Measurements from ENCODE around the gene CHST15.

CHST15 gene

GRCh38 chr10:124079864-124080263 lies 13.5 kb downstream of the CHST15 start:
- no peaks in the 10 kb centered on the region for H3K9me3 ChIP-seq (ENCODE audit: control insufficient read depth, low read length)
- H3K36me3 ChIP-seq (ENCODE audit: control insufficient read depth, insufficient read depth, low read length): peaks cover 3% of the 10 kb centered on the region
- 91 to 93% methylated on average over 5 to 7 of the region's 9 CpGs for WGBS, 2 experiments (ENCODE audit: insufficient coverage in 2 of 2)
- H3K27ac ChIP-seq (ENCODE audit: low read depth, low read length, severe bottlenecking): no peak overlapping the region
- no peak overlapping the region for H3K4me3 ChIP-seq (ENCODE audit: extremely low read depth, insufficient read depth, low read length, poor library complexity, severe bottlenecking)
- peaks cover 5% of the 10 kb centered on the region for H3K4me1 ChIP-seq (ENCODE audit: control insufficient read depth, insufficient read depth, low read length, poor library complexity, severe bottlenecking)

DNA sequence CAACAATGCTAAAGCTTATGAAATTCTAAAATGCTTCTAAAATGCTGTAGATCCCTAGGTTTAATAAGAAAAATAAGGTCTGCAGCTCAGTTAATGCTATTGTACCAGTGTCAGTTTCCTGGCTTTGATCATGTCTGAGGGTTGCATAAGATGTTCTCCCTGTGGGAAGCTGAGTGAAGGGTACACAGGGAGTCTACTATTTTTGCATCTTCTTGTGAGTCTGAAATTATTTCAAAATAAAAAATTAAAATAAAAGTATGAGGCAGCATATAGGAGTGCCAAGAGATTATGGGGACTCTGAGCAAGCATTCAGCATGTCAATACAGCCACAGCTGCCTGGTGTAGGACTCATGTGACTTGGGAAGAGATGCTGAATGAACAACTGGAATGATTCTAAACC lies 14.7 kb downstream of the CHST15 start:
- Histone ChIP-seq H3K4me3 (ENCODE audit: extremely low read depth, insufficient read depth, low read length, poor library complexity, severe bottlenecking) (no peak overlapping the region), H3K9me3 (ENCODE audit: control insufficient read depth, low read length) (no peaks in the 10 kb centered on the region), H3K4me1 (ENCODE audit: control insufficient read depth, insufficient read depth, low read length, poor library complexity, severe bottlenecking) (peaks cover 5% of the 10 kb centered on the region), H3K27ac (ENCODE audit: low read depth, low read length, severe bottlenecking) (no peak overlapping the region), H3K36me3 (ENCODE audit: control insufficient read depth, insufficient read depth, low read length) (peaks cover 3% of the 10 kb centered on the region)

DNA sequence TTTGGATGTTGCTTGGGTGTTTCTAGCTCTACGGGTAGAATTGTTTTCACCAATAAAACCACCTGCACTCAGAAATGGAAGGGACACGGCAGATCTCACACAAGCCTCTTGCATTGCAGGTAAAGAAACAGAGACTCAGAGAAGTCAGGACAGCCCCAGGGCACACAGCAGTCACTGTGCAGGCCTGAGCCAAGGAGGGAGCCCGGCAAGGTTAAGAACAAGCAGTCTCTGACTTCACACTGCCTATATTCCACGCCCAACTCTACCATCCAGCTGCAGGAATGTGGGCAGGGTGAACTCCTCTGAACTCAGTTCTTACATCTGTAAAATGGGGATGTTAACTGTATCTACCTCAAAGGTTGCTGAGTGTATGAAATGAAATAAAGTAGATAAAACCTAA lies 15.4 kb downstream of the CHST15 start:
- Histone ChIP-seq H3K9me3 (ENCODE audit: control insufficient read depth, low read length) (no peaks in the 10 kb centered on the region), H3K4me1 (ENCODE audit: control insufficient read depth, insufficient read depth, low read length, poor library complexity, severe bottlenecking) (peaks cover 5% of the 10 kb centered on the region)

GRCh38 chr10:124077208-124077993 lies 16.0 kb downstream of the CHST15 start:
- Histone ChIP-seq H3K4me1 (ENCODE audit: control insufficient read depth, insufficient read depth, low read length, poor library complexity, severe bottlenecking) (peaks cover 5% of the 10 kb centered on the region), H3K9me3 (ENCODE audit: control insufficient read depth, low read length) (no peaks in the 10 kb centered on the region), H3K4me3 (ENCODE audit: extremely low read depth, insufficient read depth, low read length, poor library complexity, severe bottlenecking) (no peak overlapping the region), H3K36me3 (ENCODE audit: control insufficient read depth, insufficient read depth, low read length) (no peaks in the 10 kb centered on the region), H3K27ac (ENCODE audit: low read depth, low read length, severe bottlenecking) (peak overlapping the region; percentile 50)
- WGBS, 2 experiments (ENCODE audit: insufficient coverage in 2 of 2): 89 to 96% methylated on average over 8 to 9 of the region's 12 CpGs

More for the DNA sequence above, 15.4 kb downstream of the CHST15 start:
- H3K27ac ChIP-seq (ENCODE audit: low read depth, low read length, severe bottlenecking): no peak overlapping the region
- no peak overlapping the region for H3K4me3 ChIP-seq (ENCODE audit: extremely low read depth, insufficient read depth, low read length, poor library complexity, severe bottlenecking)
- H3K36me3 ChIP-seq (ENCODE audit: control insufficient read depth, insufficient read depth, low read length): peaks cover under 1% of the 10 kb centered on the region
- WGBS, 2 experiments (ENCODE audit: insufficient coverage in 2 of 2): 83 to 100% methylated on average over 1 to 2 of the region's 4 CpGs

GRCh38 chr10:124076148-124076733 lies 17.2 kb downstream of the CHST15 start:
- peak overlapping the region; percentile 25 for H3K27ac ChIP-seq (ENCODE audit: low read depth, low read length, severe bottlenecking)
- peaks cover 5% of the 10 kb centered on the region for H3K4me1 ChIP-seq (ENCODE audit: control insufficient read depth, insufficient read depth, low read length, poor library complexity, severe bottlenecking)
- H3K36me3 ChIP-seq (ENCODE audit: control insufficient read depth, insufficient read depth, low read length): no peaks in the 10 kb centered on the region
- 93 to 95% methylated on average over 8 of the region's 9 CpGs for WGBS, 2 experiments (ENCODE audit: insufficient coverage in 2 of 2)
- no peak overlapping the region for H3K4me3 ChIP-seq (ENCODE audit: extremely low read depth, insufficient read depth, low read length, poor library complexity, severe bottlenecking)
- H3K9me3 ChIP-seq (ENCODE audit: control insufficient read depth, low read length): no peaks in the 10 kb centered on the region

GRCh38 chr10:124075231-124075955 lies 18.0 kb downstream of the CHST15 start:
- no peak overlapping the region for H3K4me3 ChIP-seq (ENCODE audit: extremely low read depth, insufficient read depth, low read length, poor library complexity, severe bottlenecking)
- H3K9me3 ChIP-seq (ENCODE audit: control insufficient read depth, low read length): no peaks in the 10 kb centered on the region
- peak overlapping the region; percentile 68 for H3K27ac ChIP-seq (ENCODE audit: low read depth, low read length, severe bottlenecking)
- WGBS, 2 experiments (ENCODE audit: insufficient coverage in 2 of 2): 31 to 53% methylated on average over 2 to 6 of the region's 12 CpGs
- H3K4me1 ChIP-seq (ENCODE audit: control insufficient read depth, insufficient read depth, low read length, poor library complexity, severe bottlenecking): peaks cover 5% of the 10 kb centered on the region
- H3K36me3 ChIP-seq (ENCODE audit: control insufficient read depth, insufficient read depth, low read length): no peaks in the 10 kb centered on the region

- no peaks in the 10 kb centered on the region for H3K36me3 ChIP-seq (ENCODE audit: control insufficient read depth, insufficient read depth, low read length)
- H3K9me3 ChIP-seq (ENCODE audit: control insufficient read depth, low read length): no peaks in the 10 kb centered on the region
- no peak overlapping the region for H3K27ac ChIP-seq (ENCODE audit: low read depth, low read length, severe bottlenecking)
- WGBS, 2 experiments (ENCODE audit: insufficient coverage in 2 of 2): 90 to 96% methylated on average over 9 to 12 of the region's 12 CpGs
- H3K4me1 ChIP-seq (ENCODE audit: control insufficient read depth, insufficient read depth, low read length, poor library complexity, severe bottlenecking): peaks cover 5% of the 10 kb centered on the region
- H3K4me3 ChIP-seq (ENCODE audit: extremely low read depth, insufficient read depth, low read length, poor library complexity, severe bottlenecking): no peak overlapping the region
Observed at GRCh38 chr10:124074501-124075109, 18.8 kb downstream of the CHST15 start.

DNA sequence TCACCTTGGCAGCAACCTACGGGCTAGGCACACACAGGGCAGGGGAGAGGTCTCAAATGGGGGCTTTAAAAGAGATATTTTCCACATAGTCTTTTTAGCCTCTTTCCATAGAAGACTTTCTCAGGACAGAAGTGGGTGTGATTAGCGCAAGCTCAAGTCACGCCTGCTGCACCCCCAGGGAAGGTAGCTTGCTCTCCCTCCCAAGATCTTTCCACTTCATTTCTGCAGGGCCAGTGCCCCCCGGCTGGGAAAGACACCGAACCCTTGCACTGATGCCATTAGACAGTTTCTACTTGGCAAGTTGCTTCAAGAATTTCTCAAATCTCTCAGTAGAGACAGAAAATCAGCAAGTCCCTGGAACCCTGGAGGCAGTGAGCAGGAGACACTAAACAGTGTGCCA lies 19.4 kb downstream of the CHST15 start:
- Histone ChIP-seq H3K27ac (ENCODE audit: low read depth, low read length, severe bottlenecking) (no peak overlapping the region), H3K4me3 (ENCODE audit: extremely low read depth, insufficient read depth, low read length, poor library complexity, severe bottlenecking) (no peak overlapping the region), H3K36me3 (ENCODE audit: control insufficient read depth, insufficient read depth, low read length) (no peaks in the 10 kb centered on the region), H3K4me1 (ENCODE audit: control insufficient read depth, insufficient read depth, low read length, poor library complexity, severe bottlenecking) (peaks cover 5% of the 10 kb centered on the region), H3K9me3 (ENCODE audit: control insufficient read depth, low read length) (no peaks in the 10 kb centered on the region)
- 94 to 95% methylated on average over 4 of the region's 5 CpGs for WGBS, 2 experiments (ENCODE audit: insufficient coverage in 2 of 2)

GRCh38 chr10:124072541-124072940 lies 20.9 kb downstream of the CHST15 start:
- Histone ChIP-seq H3K9me3 (ENCODE audit: control insufficient read depth, low read length) (no peaks in the 10 kb centered on the region), H3K36me3 (ENCODE audit: control insufficient read depth, insufficient read depth, low read length) (no peaks in the 10 kb centered on the region), H3K27ac (ENCODE audit: low read depth, low read length, severe bottlenecking) (no peak overlapping the region), H3K4me3 (ENCODE audit: extremely low read depth, insufficient read depth, low read length, poor library complexity, severe bottlenecking) (no peak overlapping the region), H3K4me1 (ENCODE audit: control insufficient read depth, insufficient read depth, low read length, poor library complexity, severe bottlenecking) (peaks cover 5% of the 10 kb centered on the region)
- WGBS, 2 experiments (ENCODE audit: insufficient coverage in 2 of 2): 87 to 96% methylated on average over 3 of the region's 3 CpGs

DNA sequence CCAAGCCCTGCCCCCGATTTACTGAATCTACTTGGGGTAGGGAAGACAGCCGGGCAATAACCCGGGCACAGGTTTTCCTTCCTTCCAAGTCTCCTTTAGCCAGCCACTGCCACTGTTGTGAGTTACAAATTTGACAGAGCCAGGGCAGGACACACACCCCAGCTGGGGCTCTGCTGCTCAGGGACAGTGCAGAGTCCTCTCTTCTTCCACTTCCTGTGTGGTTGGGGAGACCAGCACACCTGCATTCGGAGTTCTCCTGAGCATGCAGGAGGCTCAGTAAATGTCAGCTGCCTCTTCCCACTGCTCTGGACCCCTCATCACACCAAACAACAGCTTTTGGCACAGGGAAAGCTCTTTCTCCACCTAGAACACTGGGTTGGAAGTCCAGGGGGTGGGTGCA lies 21.3 kb downstream of the CHST15 start:
- Histone ChIP-seq H3K27ac (ENCODE audit: low read depth, low read length, severe bottlenecking) (no peak overlapping the region), H3K36me3 (ENCODE audit: control insufficient read depth, insufficient read depth, low read length) (no peaks in the 10 kb centered on the region), H3K4me1 (ENCODE audit: control insufficient read depth, insufficient read depth, low read length, poor library complexity, severe bottlenecking) (peaks cover 8% of the 10 kb centered on the region), H3K9me3 (ENCODE audit: control insufficient read depth, low read length) (no peaks in the 10 kb centered on the region), H3K4me3 (ENCODE audit: extremely low read depth, insufficient read depth, low read length, poor library complexity, severe bottlenecking) (no peak overlapping the region)
- WGBS, 2 experiments (ENCODE audit: insufficient coverage in 2 of 2): 90 to 100% methylated on average over 2 to 4 of the region's 4 CpGs
